Stimulated activated CD8-positive, alpha-beta memory T cell treated with anti-CD3 and anti-CD28 coated beads, Interleukin-4, amount 100 ng/mL, for 48 hours (primary cell): Measurements from ENCODE around the gene VSIG10L2.
A peak's percentile ranks its signal among the peaks of the same experiment; 100 is the strongest.

Experiments
- DNase-seq: peaks from one replicate; pipeline ENCODE4 v3.0.0-alpha.2; 2020

Gene VSIG10L2

GRCh38 chr11:125930076-125930450 lies 15.8 kb upstream of the VSIG10L2 start:
- DNase-seq: no peak

- no peak for DNase-seq
Measured at GRCh38 chr11:125931116-125931515, 14.7 kb upstream of the VSIG10L2 start.

GRCh38 chr11:125931668-125932067 lies 14.2 kb upstream of the VSIG10L2 start:
- DNase-seq: no peak

- peak; percentile 3 for DNase-seq
Measured at GRCh38 chr11:125932301-125932700, 13.5 kb upstream of the VSIG10L2 start.

GRCh38 chr11:125933030-125933813 lies 12.6 kb upstream of the VSIG10L2 start:
- peak; percentile 65 for DNase-seq

- no peak for DNase-seq
Measured at GRCh38 chr11:125934473-125934872, 11.4 kb upstream of the VSIG10L2 start.

- DNase-seq: no peak
Measured at GRCh38 chr11:125935056-125935455, 10.8 kb upstream of the VSIG10L2 start.

- DNase-seq: peak; percentile 14
Measured at GRCh38 chr11:125935618-125936199, 10.1 kb upstream of the VSIG10L2 start.

GRCh38 chr11:125938418-125938817 lies 7.4 kb upstream of the VSIG10L2 start:
- peak; percentile 19 for DNase-seq

GRCh38 chr11:125939081-125939521 lies 6.7 kb upstream of the VSIG10L2 start:
- peak; percentile 8 for DNase-seq

- no peak for DNase-seq
Measured at GRCh38 chr11:125940145-125940544, 5.7 kb upstream of the VSIG10L2 start.

- DNase-seq: no peak
Measured at GRCh38 chr11:125941267-125941618, 4.6 kb upstream of the VSIG10L2 start.

GRCh38 chr11:125941619-125942611 lies 3.9 kb upstream of the VSIG10L2 start:
- DNase-seq: peak; percentile 75

- DNase-seq: peak; percentile 18
Measured at GRCh38 chr11:125942771-125943428, 2.9 kb upstream of the VSIG10L2 start.

GRCh38 chr11:125943661-125944349 lies 2.0 kb upstream of the VSIG10L2 start:
- DNase-seq: peak; percentile 10

GRCh38 chr11:125944350-125945010 lies 1.4 kb upstream of the VSIG10L2 start:
- DNase-seq: peak; percentile 6

- peak; percentile 14 for DNase-seq
Measured at GRCh38 chr11:125945011-125945796, 640 bp upstream of the VSIG10L2 start.

- DNase-seq: no peak
Measured at GRCh38 chr11:125946712-125947418, 1.0 kb downstream of the VSIG10L2 start.

- DNase-seq: no peak
Measured at GRCh38 chr11:125947419-125948277, 1.8 kb downstream of the VSIG10L2 start.
